GM12878 (cell line): ENCODE results near the gene AKR1A1. TPM values are rescaled to one million over a fixed set of nuclear protein-coding genes. Genes with fewer than 3 reads are reported as not detected.

Experiments
- ATAC-seq: fragments of 200-7000 bp; cut with Tn5 transposase; 3 replicates; pipeline ENCODE4 v1.9.1; 2020; ENCODE audit warnings: mild to moderate bottlenecking, moderate library complexity
- BruUV-seq: library from RNA; stranded (reverse); fragments of 400-500 nt; replicated peaks from 2 replicates; lab custom pipeline; 2021; lab: Mats Ljungman, UMichigan
- CTCF ChIA-PET: fragments of 300-600 bp; sonication (Branson Sonifier 250); formaldehyde crosslinking; extraction: SDS; loops from one replicate; lab custom pipeline; 2021; ENCODE audit warnings: inconsistent platforms; lab: Yijun Ruan, JAX
- POLR2A ChIA-PET: fragments of 350-600 bp; formaldehyde crosslinking; extraction: SDS; loops from one replicate; lab custom pipeline; 2021; ENCODE audit warnings: inconsistent platforms; lab: Charles Lee
- RAD21 ChIA-PET: fragments of 300-600 bp; sonication (Branson Sonifier 250); formaldehyde crosslinking; loops from one replicate; lab custom pipeline; 2023; ENCODE audit warnings: antibody characterized with exemption; ENCODE audit not compliant: unreplicated experiment; lab: Charles Lee
- SMC1A ChIA-PET: fragments of 300-600 bp; sonication (Branson Sonifier 250); formaldehyde crosslinking; loops from one replicate; lab custom pipeline; 2023; ENCODE audit not compliant: unreplicated experiment, uncharacterized antibody; lab: Charles Lee
- DNase-seq: peaks from one replicate; pipeline ENCODE4 v3.0.0-alpha.2; 2011; ENCODE audit warnings: low read depth, low spot score
- FAIRE-seq: peaks from 3 replicates; lab custom pipeline; 2011; peaks lifted over from hg19 to GRCh38; lab: Jason Lieb, UNC
- H2AFZ ChIP-seq: 2 replicates; pipeline ENCODE4 v1.6.0; 2011; ENCODE audit warnings: low read depth, low read length, control low read depth; ENCODE audit not compliant: control insufficient read depth
- H3K27ac ChIP-seq: 2 replicates; pipeline ENCODE4 v1.5.1; 2011; ENCODE audit warnings: control low read depth; ENCODE audit not compliant: control insufficient read depth, insufficient read depth
- H3K27me3 ChIP-seq, 2 experiments: replicated peaks in 1 of 2; 2 replicates each; pipeline versions ENCODE4 v1.6.0 to v1.6.1; 2011; ENCODE audit warnings: low read length in 1 of 2; ENCODE audit not compliant: control insufficient read depth in 2 of 2, insufficient read depth in 2 of 2
- H3K36me3 ChIP-seq, 2 experiments: 2 replicates each; pipeline ENCODE4 v1.5.1; 2011; ENCODE audit warnings: low read length in 1 of 2; ENCODE audit not compliant: control insufficient read depth in 2 of 2, insufficient read depth in 2 of 2
- H3K4me1 ChIP-seq: 2 replicates; pipeline ENCODE4 v1.6.1; 2011; ENCODE audit warnings: mild to moderate bottlenecking, low read length, moderate library complexity, mixed read lengths; ENCODE audit not compliant: control insufficient read depth, insufficient read depth
- H3K4me2 ChIP-seq: 2 replicates; pipeline ENCODE4 v1.6.0; 2011; ENCODE audit warnings: control low read depth; ENCODE audit not compliant: control insufficient read depth, insufficient read depth
- H3K4me3 ChIP-seq: fragments of 200-600 bp; sonication (generic); 2 replicates; pipeline ENCODE4 v1.5.1; 2016
- H3K79me2 ChIP-seq: 2 replicates; pipeline ENCODE4 v1.6.0; 2011; ENCODE audit warnings: low read length; ENCODE audit not compliant: control insufficient read depth, insufficient read depth
- H3K9ac ChIP-seq: 2 replicates; pipeline ENCODE4 v1.8.0; 2011; ENCODE audit warnings: low read length, control low read depth, mixed read lengths; ENCODE audit not compliant: control insufficient read depth, insufficient read depth
- H3K9me3 ChIP-seq: replicated peaks from 3 replicates; pipeline ENCODE4 v1.5.1; 2011; ENCODE audit warnings: mild to moderate bottlenecking, low read length; ENCODE audit not compliant: control insufficient read depth, insufficient read depth
- H4K20me1 ChIP-seq: 2 replicates; pipeline ENCODE4 v1.6.0; 2011; ENCODE audit not compliant: control insufficient read depth, insufficient read depth
- ATF3 ChIP-seq: IDR thresholded peaks from 2 replicates; pipeline ENCODE4 v1.6.1; 2011; ENCODE audit warnings: low read depth, mild to moderate bottlenecking, low read length, moderate library complexity, borderline replicate concordance; ENCODE audit errors: extremely low read depth
- CTCF ChIP-seq, 3 experiments: IDR thresholded peaks in 2 of 3; conservative IDR thresholded peaks in 1 of 3; 2 replicates each; pipeline ENCODE4 v1.5.1; 2011; ENCODE audit warnings: low read depth in 3 of 3, low read length in 3 of 3, mild to moderate bottlenecking in 3 of 3, control low read depth in 2 of 3, moderate library complexity in 2 of 3, inconsistent platforms in 1 of 3, mixed read lengths in 1 of 3; ENCODE audit not compliant: control insufficient read depth in 2 of 3, insufficient read depth in 1 of 3; ENCODE audit errors: extremely low read depth in 1 of 3
- IRF3 ChIP-seq: fragments of 450-650 bp; IDR thresholded peaks from 2 replicates; pipeline ENCODE4 v1.6.1; 2014; ENCODE audit warnings: mild to moderate bottlenecking
- MAX ChIP-seq: IDR thresholded peaks from 2 replicates; pipeline ENCODE4 v1.6.1; 2012; ENCODE audit warnings: low read depth, low read length, improper control_type of control experiment
- MXI1 ChIP-seq: fragments of 150-350 bp; IDR thresholded peaks from 2 replicates; pipeline ENCODE4 v1.6.1; 2011; ENCODE audit warnings: low read depth, mild to moderate bottlenecking, inconsistent platforms, low read length, improper control_type of control experiment
- PBX3 ChIP-seq: IDR thresholded peaks from 2 replicates; pipeline ENCODE4 v1.6.1; 2011; ENCODE audit warnings: mild to moderate bottlenecking, low read depth, low read length, moderate library complexity; ENCODE audit not compliant: insufficient replicate concordance
- RAD21 ChIP-seq: IDR thresholded peaks from 2 replicates; pipeline ENCODE4 v1.6.1; 2011; ENCODE audit warnings: mild to moderate bottlenecking, low read depth, low read length, moderate library complexity; ENCODE audit not compliant: insufficient read depth
- RAD51 ChIP-seq: fragments of 450-650 bp; IDR thresholded peaks from 2 replicates; pipeline ENCODE4 v1.6.1; 2016; ENCODE audit warnings: moderate library complexity, mild to moderate bottlenecking, inconsistent platforms
- RB1 ChIP-seq: fragments of 450-650 bp; formaldehyde crosslinking; IDR thresholded peaks from 2 replicates; pipeline ENCODE4 v1.6.1; 2017; ENCODE audit warnings: mild to moderate bottlenecking, borderline replicate concordance
- SMC3 ChIP-seq: IDR thresholded peaks from 2 replicates; pipeline ENCODE4 v1.6.1; 2011; ENCODE audit warnings: low read length, improper control_type of control experiment, borderline replicate concordance
- SRF ChIP-seq, 2 experiments: IDR thresholded peaks; 2 replicates each; pipeline ENCODE4 v1.6.1; 2011; ENCODE audit warnings: low read depth in 2 of 2, low read length in 2 of 2, mild to moderate bottlenecking in 1 of 2, moderate library complexity in 1 of 2
- TBL1XR1 ChIP-seq: IDR thresholded peaks from 2 replicates; pipeline ENCODE4 v1.6.1; 2012; ENCODE audit warnings: low read depth, low read length, improper control_type of control experiment
- TCF12 ChIP-seq: IDR thresholded peaks from 2 replicates; pipeline ENCODE4 v1.6.1; 2011; ENCODE audit warnings: low read depth, mild to moderate bottlenecking, low read length
- TCF3 ChIP-seq: IDR thresholded peaks from 2 replicates; pipeline ENCODE4 v1.6.1; 2012; ENCODE audit warnings: low read depth, mild to moderate bottlenecking, low read length, borderline replicate concordance; ENCODE audit not compliant: insufficient read depth
- USF1 ChIP-seq: IDR thresholded peaks from 2 replicates; pipeline ENCODE4 v1.6.1; 2011; ENCODE audit warnings: borderline replicate concordance, low read depth, mild to moderate bottlenecking, moderate library complexity, mixed read lengths, low read length; ENCODE audit not compliant: insufficient read depth; ENCODE audit errors: extremely low read length
- WGBS: methylation state at CpG from one replicate; pipeline ENCODE4 v1.1.6; 2016; ENCODE audit warnings: low lambda C conversion rate; ENCODE audit not compliant: insufficient replicate concordance, insufficient coverage; ENCODE audit errors: missing lambda C conversion rate; 5-methylcytosine and 5-hydroxymethylcytosine counted together
- in situ Hi-C: fragments of 300-500 bp; cut with MboI; formaldehyde crosslinking; loops from 9 replicates; pipeline ENCODE4 v1.14.3; 2018; ENCODE audit warnings: mixed read lengths
- intact Hi-C: fragments of 100-400 bp; cut with micrococcal nuclease; formaldehyde crosslinking; loops from one replicate; pipeline ENCODE4 v1.14.2; 2022; ENCODE audit not compliant: unreplicated experiment
- polyA plus RNA-seq, 11 experiments: library from polyadenylated mRNA; depleted of rRNA in 4 of 11; unstranded in 6 of 11; stranded (reverse) in 5 of 11; fragments of >200 nt; fragmentation: Nextera tagmentation in 4 of 11; fragmentation: Illumina TruSeq in 1 of 11; extraction: Ambion mirVana in 4 of 11; extraction: Trizol in 1 of 11; gene quantifications; 1 replicate in 1 of 11; 2 replicates in 10 of 11; pipeline versions ENCODE4 v1.2.1 to v1.2.3, GENCODE V29; 2011 to 2016; ENCODE audit warnings: inconsistent platforms in 2 of 11, missing spikeins in 2 of 11, low read depth in 1 of 11
- total RNA-seq, 4 experiments: library from RNA; depleted of rRNA in 3 of 4; stranded (reverse); fragments of >200 nt in 3 of 4; fragmentation: Illumina TruSeq in 1 of 4; extraction: Trizol in 1 of 4; gene quantifications; 2 replicates each; pipeline versions ENCODE4 v1.2.1 to v1.2.3, GENCODE V29; 2013 to 2021

Gene AKR1A1
- total and polyA plus RNA-seq, 10 of the 15 experiments (the other 5 are each of a cell fraction or from before 2014, with no cell fraction given), result 187 to 335 (median 241) TPM

- CTCF ChIA-PET, result interaction anchor here (0.8 to 4.5 kb wide), 23 partner anchors 9 to 173 kb away, joined by 3 to 212 read pairs (median 7); partner anchors contain the start of genes AKR1A1, CCDC163, CCDC17 and MMACHC
These were observed 38.0 kb upstream of the AKR1A1 start for GRCh38 chr1:45512641-45513054.

More at GRCh38 chr1:45512641-45513054, 38.0 kb upstream of the AKR1A1 start:
- ChIA-PET SMC1A (interaction anchor here (0.7 to 5.6 kb wide), 22 partner anchors 9 to 335 kb away, joined by 3 to 114 read pairs (median 4); partner anchors contain the start of genes AKR1A1, CCDC163, MMACHC and NASP), POLR2A (interaction anchor here (0.9 to 1.7 kb wide), 6 partner anchors 11 to 72 kb away, joined by 3 to 4 read pairs (median 4); partner anchors contain the start of genes CCDC163 and MMACHC)
- no peaks in the 10 kb centered on the region for H3K27me3 ChIP-seq
- H3K4me1 ChIP-seq, result no peaks in the 10 kb centered on the region
- WGBS, result 95% methylated on average over 1 of the region's 1 CpG
- intact Hi-C loops, result loop anchor here (1.0 to 10.0 kb wide), 2 partner anchors 58 to 372 kb away; no protein-coding TSS in a partner anchor
- in situ Hi-C loops, result no loop called here
- H3K9me3 ChIP-seq, result no peaks in the 10 kb centered on the region
- TF ChIP-seq ATF3, result peak; percentile 8; the same call in 1 of the 2 replicates
- TF ChIP-seq SMC3, result peak; percentile 92
- 0 out of 4 replicates have a peak, but pooled peaks of 1 of the 2 experiments have one; percentile 4 for TF ChIP-seq SRF (IDR thresholded peaks at IDR 0.05; ENCODE audit: low read depth in 2 of 2, low read length in 2 of 2)
- TF ChIP-seq TCF3, result 0 out of 2 replicates have a peak, but pooled peaks have one; percentile 12
- TF ChIP-seq MAX, result 0 out of 2 replicates have a peak, but pooled peaks have one; percentile 29
- TF ChIP-seq RAD21, result peak; percentile 82
- TF ChIP-seq IRF3, result no peak
- TF ChIP-seq RB1, result peak; percentile 55; the same call in 1 of the 2 replicates
- TF ChIP-seq PBX3, result peak; percentile 24
- TF ChIP-seq TBL1XR1, result no peak
- peak; percentile 62; the same call in 1 of the 2 replicates for TF ChIP-seq TCF12
- TF ChIP-seq CTCF (IDR thresholded peaks at IDR 0.05 in 2 of 3, conservative IDR thresholded peaks at IDR 0.05 in 1 of 3; ENCODE audit: control insufficient read depth in 2 of 3, extremely low read depth in 1 of 3, insufficient read depth in 1 of 3, low read depth in 3 of 3, low read length in 3 of 3), result peak; percentile 74 to 80 (median 75)
- TF ChIP-seq RAD51, result peak; percentile 48; the same call in 1 of the 2 replicates
- no peak for TF ChIP-seq USF1
- TF ChIP-seq MXI1, result peak; percentile 72
- TF ChIP-seq, all 136 proteins: peak for 12
- peak; percentile 86 for ATAC-seq
- H3K4me3 ChIP-seq, result no peak overlapping the region
- BruUV-seq, result no TSS peak
- no peak for DNase-seq
- H3K36me3 ChIP-seq, result peaks cover 21 to 51% of the 10 kb centered on the region in 2 experiments
- no peak overlapping the region for H2AFZ ChIP-seq
- H3K79me2 ChIP-seq, result peaks cover 14% of the 10 kb centered on the region
- no peak overlapping the region for H3K27ac ChIP-seq
- RAD21 ChIA-PET, result interaction anchor here (0.6 to 3.7 kb wide), 13 partner anchors 9 to 746 kb away, joined by 3 to 58 read pairs (median 4); partner anchors contain the start of genes AKR1A1, CCDC163, MMACHC and NASP
- no peak for FAIRE-seq
- H3K4me2 ChIP-seq, result no peak overlapping the region
- H4K20me1 ChIP-seq, result 0 out of 2 replicates have a peak, but pooled peaks cover 2% of the 10 kb centered on the region
- no peak overlapping the region for H3K9ac ChIP-seq
